GM12873 (cell line): Measurements from ENCODE around the gene GARS1.

Experiments used
- TF ChIP-seq, protein P1 (sequence below): IDR thresholded peaks from 2 replicates; pipeline ENCODE4 v1.5.1; 2012; ENCODE audit warnings: low read depth, mild to moderate bottlenecking, moderate library complexity, low read length, control low read depth; ENCODE audit not compliant: insufficient read depth; ENCODE audit errors: missing control alignments

GARS1 gene

DNA sequence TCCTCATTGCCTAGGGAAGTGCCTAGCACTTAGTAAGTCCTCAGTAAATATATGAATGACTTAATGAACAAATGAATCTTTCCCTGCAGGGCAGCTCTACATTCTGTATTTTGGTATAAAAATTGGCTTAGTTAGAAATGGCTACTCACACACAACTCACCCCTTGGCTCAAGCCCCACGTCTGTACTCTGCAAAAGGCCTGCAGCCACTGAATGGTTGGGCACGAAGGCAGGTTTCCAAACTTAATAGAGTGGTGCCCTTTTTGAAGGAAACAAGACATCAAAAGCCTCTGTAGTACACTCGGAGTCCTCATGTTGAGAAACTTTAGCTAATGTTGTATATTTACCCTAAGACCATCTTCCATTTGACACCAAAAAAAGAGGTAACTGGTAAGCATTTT, 51.0 kb downstream of the GARS1 start:
- TF ChIP-seq, protein P1, sequence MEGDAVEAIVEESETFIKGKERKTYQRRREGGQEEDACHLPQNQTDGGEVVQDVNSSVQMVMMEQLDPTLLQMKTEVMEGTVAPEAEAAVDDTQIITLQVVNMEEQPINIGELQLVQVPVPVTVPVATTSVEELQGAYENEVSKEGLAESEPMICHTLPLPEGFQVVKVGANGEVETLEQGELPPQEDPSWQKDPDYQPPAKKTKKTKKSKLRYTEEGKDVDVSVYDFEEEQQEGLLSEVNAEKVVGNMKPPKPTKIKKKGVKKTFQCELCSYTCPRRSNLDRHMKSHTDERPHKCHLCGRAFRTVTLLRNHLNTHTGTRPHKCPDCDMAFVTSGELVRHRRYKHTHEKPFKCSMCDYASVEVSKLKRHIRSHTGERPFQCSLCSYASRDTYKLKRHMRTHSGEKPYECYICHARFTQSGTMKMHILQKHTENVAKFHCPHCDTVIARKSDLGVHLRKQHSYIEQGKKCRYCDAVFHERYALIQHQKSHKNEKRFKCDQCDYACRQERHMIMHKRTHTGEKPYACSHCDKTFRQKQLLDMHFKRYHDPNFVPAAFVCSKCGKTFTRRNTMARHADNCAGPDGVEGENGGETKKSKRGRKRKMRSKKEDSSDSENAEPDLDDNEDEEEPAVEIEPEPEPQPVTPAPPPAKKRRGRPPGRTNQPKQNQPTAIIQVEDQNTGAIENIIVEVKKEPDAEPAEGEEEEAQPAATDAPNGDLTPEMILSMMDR, result no peak

DNA sequence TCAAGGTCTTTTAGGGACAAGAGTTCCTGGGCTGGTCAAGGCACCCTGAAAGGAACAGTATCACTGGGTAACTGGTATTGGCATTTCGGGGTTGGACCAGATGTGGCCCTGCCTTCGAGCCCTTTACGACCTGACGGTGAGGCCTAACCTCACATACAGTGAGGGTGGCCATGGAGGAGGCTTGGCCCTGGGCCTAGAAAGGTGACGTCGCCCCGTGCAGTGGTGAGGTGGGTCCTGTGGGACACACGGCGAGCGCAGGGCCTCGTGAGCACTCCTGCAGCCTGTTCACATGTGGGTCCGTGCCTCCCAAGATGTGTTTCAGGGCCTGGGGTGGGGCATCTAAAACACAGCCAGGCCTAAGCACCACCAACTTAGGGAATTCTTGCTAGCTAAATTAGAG, 51.5 kb downstream of the GARS1 start:
- TF ChIP-seq, protein P1, result no peak

DNA sequence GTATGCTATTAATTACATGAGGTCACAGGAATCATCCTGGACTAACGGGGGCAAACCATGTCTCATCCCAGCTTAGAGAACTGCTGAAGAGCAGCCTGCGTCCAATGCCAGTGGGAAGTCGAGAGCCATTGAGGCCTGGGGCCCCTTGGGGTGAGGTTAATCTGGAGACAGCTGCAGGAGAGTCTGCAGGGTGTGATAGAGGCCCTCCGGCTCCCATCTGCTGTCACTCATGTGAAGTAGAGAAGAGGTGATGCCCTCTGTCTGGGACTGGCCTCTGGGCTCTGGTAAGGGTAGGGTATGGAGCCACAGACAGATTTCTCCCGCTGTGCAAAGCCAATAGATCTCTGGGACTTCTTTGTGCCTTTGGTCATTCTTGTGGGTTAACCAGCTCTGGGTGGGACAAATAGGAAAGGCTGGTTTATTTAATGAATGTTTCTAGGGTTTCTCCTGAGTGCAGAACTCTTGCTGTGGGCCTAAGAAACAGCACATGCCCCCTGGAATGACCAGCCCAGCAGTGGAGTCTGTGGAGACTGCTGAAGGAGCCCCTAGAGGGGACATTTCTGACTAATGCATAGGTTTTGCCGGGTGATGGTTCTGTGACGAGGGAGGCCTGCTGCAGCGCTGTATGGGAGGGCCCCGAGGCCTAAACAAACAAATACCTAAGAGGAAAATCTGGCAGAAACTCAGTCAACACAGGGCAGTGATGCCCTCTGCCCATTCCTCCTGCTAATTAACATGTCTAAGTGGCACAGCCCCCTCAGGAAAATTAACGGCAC, 53.1 kb downstream of the GARS1 start:
- TF ChIP-seq, protein P1, result no peak

DNA sequence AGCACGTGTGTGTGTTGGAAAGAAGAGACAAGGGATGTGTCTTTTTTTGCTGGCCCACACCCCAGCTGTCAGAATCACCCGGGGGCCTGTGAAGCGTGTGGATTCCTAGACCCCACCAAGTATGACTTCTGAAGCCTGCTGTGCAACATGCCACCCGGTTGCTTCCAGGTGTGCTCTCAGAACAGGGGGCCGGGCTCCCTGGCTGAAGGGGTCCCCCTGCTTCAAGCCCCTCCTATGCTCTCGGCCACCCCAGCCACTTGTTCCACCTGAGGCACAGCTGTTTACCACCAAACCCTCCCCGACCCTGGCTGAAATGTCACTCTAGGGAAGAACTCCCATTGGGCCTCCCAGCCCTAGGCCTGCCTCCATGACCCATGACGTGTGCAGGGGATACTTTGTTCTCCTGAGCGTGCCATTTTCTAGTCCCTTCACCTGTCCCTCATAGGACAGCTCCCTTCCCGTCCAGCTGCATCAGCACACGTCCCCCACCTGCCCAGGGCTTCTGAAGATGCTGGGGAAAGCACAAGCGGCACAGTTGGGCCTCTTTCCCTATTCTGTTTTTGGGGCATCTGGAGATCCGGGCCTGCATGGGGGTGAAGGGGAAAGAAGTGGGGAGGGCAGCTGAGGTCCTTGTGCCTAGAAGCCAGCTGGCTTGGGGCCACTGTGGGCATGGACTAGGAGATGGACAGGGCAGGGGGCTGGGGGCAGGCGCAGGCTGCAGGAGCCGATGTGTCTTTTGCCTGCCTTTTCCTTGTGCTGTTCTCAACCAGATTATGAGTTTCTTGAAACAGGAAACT, 54.3 kb downstream of the GARS1 start:
- TF ChIP-seq, protein P1, result no peak

DNA sequence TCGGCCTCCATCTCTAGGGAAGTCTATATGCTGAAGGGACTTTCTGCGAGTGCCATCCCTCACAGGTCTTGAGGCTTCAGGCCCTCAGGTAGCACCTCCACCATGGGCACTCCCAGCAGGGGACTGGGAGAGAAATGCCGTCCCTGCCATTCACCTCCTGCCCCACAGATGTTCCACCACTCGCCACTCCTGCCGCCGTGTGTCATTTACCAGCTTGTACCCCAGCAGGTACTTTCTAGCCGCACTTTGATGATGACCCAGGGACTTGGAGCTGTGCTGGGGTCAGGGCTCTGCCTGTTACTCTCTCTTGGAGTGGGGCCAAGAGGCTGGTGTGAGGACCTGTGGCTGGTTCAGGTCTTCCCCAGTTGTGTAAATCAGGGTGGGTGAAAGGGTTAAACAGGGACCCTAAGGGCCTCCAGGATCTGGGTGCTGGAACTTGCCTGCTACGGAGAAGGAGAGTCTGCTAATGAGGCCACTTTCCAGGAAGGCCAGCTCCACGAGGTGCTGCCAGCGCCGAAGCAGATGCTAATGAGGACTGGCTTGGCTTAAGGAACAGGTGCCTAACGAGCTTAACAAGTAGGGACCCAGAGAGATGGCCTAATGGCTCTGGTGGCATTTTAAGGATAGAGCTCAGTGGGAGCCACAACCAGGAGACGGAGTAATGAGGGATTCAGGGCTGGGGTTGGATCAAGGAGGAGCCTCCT, 55.2 kb downstream of the GARS1 start:
- TF ChIP-seq, protein P1, result no peak

DNA sequence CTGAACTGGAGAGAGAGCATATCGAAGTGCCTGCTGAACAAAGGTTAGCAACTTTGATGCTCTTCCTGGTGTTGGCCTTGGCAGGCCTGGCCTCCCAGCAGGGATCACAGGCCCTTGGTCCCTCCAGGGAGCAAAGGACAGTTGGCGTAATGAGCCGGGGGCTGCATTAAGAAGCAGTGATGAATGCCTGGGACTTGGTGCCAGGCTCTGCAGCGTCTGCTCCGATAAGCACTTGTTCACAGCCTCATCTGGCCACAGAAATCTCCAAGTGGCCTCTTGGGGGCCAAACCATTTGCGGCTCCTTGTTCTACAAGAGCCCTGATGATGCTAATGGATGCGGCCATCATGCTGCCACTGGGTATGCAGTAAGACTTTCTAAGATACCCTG, 55.7 kb downstream of the GARS1 start:
- TF ChIP-seq, protein P1, result no peak

DNA sequence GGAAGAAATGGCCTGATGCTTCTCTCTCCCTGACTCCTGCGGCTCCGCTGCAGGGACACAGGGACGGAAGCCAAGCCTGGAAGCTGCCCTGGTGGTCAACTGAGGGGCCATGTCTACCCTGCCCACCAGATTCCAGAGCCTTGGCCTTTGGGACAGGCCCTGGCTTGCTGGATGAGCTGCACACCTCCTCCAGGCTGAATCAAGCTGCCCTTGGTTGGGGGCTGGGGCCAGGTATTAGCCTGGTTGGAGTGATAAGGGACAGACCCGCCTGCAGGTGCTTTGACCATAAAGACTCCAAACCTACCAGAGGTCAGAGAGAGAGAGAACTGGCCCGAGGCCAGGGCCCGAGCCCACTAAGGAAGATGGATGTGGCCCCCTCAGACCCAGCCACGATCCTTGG, 57.5 kb downstream of the GARS1 start:
- TF ChIP-seq, protein P1, result no peak
